GDM1 (cell line): ENCODE results near the gene LRRC14B.

Source experiments
- DNase-seq: peaks from one replicate; lab custom pipeline; 2025; lab: John Stamatoyannopoulos, UW

The LRRC14B gene

GRCh38 chr5:174876-175465 lies 16.3 kb upstream of the LRRC14B start:
- DNase-seq = no peak

GRCh38 chr5:176296-176823 lies 14.9 kb upstream of the LRRC14B start:
- DNase-seq = no peak

- DNase-seq = no peak
These were observed 13.2 kb upstream of the LRRC14B start for GRCh38 chr5:178110-178509.

GRCh38 chr5:179401-179800 lies 11.9 kb upstream of the LRRC14B start:
- DNase-seq = no peak

- DNase-seq = no peak
These were observed 10.9 kb upstream of the LRRC14B start for GRCh38 chr5:180286-180918.

- DNase-seq = no peak
These were observed 10.1 kb upstream of the LRRC14B start for GRCh38 chr5:181160-181559.

- DNase-seq = no peak
These were observed 9.7 kb upstream of the LRRC14B start for GRCh38 chr5:181566-181965.

- DNase-seq = no peak
These were observed 9.2 kb upstream of the LRRC14B start for GRCh38 chr5:182126-182525.

GRCh38 chr5:184471-184870 lies 6.8 kb upstream of the LRRC14B start:
- no peak for DNase-seq

GRCh38 chr5:185095-186070 lies 5.9 kb upstream of the LRRC14B start:
- no peak for DNase-seq

- DNase-seq = no peak
These were observed 4.9 kb upstream of the LRRC14B start for GRCh38 chr5:186091-187041.

GRCh38 chr5:187042-187431 lies 4.3 kb upstream of the LRRC14B start:
- DNase-seq = no peak

- no peak for DNase-seq
These were observed 3.5 kb upstream of the LRRC14B start for GRCh38 chr5:187617-188451.

- peak; percentile 62 for DNase-seq
These were observed 2.5 kb upstream of the LRRC14B start for GRCh38 chr5:188488-189481.

GRCh38 chr5:189486-189885 lies 1.8 kb upstream of the LRRC14B start:
- no peak for DNase-seq

- no peak for DNase-seq
These were observed 1.3 kb upstream of the LRRC14B start for GRCh38 chr5:189976-190365.

GRCh38 chr5:190366-191035 lies 794 bp upstream of the LRRC14B start:
- DNase-seq = no peak

GRCh38 chr5:191949-192690 lies 825 bp downstream of the LRRC14B start:
- DNase-seq = no peak
